ENCODE results near the gene MYORG. TPM values are rescaled to one million over a fixed set of nuclear protein-coding genes. Genes with fewer than 3 reads are reported as not detected.

The MYORG gene
- total RNA-seq, 2 experiments from 2014 or later = 3.3 to 3.8 TPM

DNA sequence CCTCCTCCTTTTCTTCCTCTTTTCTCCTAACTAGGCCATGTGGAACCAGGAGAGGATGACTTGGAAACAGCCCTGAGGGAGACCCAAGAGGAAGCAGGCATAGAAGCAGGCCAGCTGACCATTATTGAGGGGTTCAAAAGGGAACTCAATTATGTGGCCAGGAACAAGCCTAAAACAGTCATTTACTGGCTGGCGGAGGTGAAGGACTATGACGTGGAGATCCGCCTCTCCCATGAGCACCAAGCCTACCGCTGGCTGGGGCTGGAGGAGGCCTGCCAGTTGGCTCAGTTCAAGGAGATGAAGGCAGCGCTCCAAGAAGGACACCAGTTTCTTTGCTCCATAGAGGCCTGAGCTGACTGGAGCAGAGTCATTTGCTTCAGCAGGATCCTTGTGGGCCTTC lies 33.6 kb downstream of the MYORG start:
- CTCF ChIA-PET = no interaction called here
- POLR2A ChIA-PET = no interaction called here

DNA sequence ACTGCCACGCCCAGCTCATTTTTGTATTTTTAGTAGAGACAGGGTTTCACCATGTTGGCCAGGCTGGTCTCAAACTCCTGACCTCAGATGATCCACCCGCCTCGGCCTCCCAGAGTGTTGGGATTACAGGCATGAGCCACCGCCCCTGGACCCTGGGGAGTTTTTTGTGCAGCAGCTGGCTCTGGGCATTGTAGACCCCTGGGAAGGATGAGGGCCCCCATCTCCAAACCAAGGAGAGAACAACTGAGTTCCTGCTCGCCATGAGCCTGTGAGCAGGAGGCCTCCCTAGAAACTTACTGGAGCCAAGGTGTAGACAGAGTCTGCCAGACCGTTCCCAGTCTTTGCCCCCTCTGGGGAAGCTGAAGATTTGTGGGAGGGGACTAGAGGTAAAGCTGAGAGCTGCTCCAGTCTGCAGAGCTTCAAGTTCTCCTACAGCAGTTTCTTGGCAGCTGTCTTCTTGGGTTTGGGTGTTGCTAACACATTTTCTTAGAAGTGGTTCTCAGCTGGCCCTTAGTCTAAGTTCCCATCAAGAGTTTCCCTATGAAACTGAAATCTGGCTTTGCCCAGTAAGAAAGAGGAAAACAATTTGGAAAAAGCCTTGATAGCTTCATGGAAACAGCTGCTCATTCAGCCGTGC lies 34.9 kb downstream of the MYORG start:
- ChIA-PET CTCF (interaction anchor here (1.3 kb wide), 1 partner anchor 11 kb away, joined by 3 read pairs; no protein-coding TSS in a partner anchor), POLR2A (no interaction called here)

DNA sequence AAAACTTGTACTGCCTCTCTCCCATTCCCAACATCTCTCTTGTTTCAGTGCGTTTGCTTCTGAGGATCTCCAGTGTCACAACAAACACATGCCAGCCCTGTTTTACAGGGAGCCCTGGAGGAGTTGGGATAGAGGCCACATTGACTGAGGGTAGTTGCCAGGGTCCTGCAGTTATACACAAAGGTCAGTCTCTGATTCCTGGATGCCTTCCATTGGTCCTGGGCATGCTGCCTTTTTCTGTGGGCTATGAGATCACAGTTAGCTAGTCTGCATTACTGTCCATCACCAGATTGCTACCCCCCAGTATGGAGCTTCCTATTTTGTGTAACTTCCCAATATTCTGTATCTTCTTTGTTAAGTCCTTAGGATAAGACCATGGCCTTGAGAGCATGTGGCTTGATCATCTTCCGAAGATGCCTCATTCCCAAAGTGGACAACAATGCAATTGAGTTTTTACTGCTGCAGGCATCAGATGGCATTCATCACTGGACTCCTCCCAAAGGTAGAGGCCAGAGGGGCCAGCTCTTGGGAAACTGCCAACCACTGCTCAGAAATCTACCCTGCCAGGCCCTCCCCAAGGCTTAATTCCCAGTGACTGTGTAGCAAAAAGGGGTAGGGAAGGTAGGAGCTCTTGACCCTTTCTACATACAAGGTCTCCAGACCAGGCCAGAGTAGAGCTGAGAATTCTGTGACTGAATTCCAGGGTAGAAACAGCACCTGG lies 37.9 kb downstream of the MYORG start:
- ChIA-PET POLR2A (interaction anchor here (0.6 kb wide), 1 partner anchor 10 kb away, joined by 6 read pairs; no protein-coding TSS in a partner anchor), CTCF (no interaction called here)

DNA sequence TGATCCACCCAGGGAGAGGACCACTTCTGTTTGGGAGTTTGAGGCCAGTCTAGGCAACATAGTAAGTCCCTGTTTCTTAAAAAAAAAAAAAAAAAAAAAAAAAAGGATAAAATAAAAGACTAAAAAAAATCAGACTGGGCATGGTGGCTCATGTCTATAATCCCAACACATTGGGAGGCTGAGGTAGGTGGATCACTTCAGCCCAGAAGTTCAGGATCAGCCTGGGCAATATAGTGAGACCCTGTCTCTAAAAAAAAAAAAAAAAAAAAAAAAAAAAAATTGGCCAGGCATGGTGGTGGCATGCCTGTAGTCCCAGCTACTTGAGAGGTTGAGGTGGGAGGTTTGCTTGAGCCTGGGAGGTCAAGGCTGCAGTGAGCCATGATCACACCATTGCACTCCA lies 38.6 kb downstream of the MYORG start:
- ChIA-PET CTCF (interaction anchor here (1.2 kb wide), 1 partner anchor 254 kb away, joined by 3 read pairs; no protein-coding TSS in a partner anchor), POLR2A (interaction anchor here (0.6 kb wide), 2 partner anchors 10 to 154 kb away, joined by 4 to 6 read pairs; no protein-coding TSS in a partner anchor)

DNA sequence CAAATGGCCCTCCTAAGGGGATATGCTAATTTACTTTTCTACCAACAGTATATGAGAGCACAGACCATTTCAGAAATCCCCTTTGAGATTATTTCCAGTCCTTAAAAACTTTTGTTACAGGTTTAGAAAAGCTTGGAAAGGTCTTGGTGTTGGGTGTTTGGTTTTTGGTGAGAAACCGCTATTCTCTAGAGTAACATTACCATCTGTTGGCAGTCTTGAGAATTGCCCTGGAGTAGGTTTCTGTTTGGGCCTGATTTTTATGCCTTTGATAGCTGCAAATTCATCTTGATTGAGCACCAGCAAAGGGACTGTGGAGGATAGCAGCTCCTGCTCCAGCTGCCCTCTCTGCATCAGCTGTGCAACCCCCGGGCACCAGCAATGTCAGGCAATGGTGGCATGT lies 39.3 kb downstream of the MYORG start:
- CTCF ChIA-PET = interaction anchor here (1.2 kb wide), 1 partner anchor 254 kb away, joined by 3 read pairs; no protein-coding TSS in a partner anchor
- POLR2A ChIA-PET = no interaction called here

DNA sequence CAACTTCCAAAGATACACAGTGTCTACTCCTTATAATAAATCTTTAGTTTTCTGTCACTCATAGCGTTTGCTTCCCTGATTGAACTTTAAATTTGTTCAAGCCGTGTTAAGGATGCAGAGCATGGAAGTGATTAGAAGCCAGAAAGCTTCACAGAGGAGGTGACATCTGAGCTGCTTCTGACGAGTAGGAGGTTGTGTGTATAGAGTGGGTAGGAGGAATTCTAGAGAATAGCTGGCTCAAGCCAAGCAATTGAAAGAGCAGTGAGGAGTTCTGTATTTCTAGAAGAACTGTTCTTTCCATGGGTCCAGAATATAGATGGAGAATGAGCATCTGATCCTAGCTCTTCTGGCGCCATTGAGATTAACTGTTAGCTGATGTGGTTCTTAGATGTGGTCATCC lies 41.3 kb downstream of the MYORG start:
- POLR2A ChIA-PET = no interaction called here
- CTCF ChIA-PET = interaction anchor here (1.5 to 1.7 kb wide), 2 partner anchors 43 to 82 kb away, joined by 3 to 5 read pairs; no protein-coding TSS in a partner anchor

DNA sequence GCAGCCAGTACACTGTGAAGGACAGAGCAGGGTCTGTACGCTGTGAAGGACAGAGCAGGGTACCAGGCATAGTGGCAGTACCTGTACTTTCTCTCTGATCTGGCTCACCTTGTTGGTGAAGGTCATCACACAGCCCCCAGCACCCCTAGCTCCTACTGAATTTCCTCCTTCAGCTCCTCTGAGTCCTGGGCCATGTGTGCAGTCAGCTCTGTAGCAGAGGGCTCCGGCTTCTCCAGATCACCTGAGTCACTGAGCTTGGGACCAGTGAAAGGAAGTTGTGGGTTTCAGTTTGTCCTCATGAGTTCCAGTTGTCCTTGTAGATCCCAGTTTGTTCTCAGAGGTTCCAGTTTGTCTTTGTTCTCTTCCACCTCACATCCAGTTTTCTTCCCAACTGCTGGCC lies 41.8 kb downstream of the MYORG start:
- CTCF ChIA-PET = interaction anchor here (1.1 to 1.7 kb wide), 4 partner anchors 39 to 213 kb away, joined by 3 to 5 read pairs (median 4); no protein-coding TSS in a partner anchor
- POLR2A ChIA-PET = no interaction called here

DNA sequence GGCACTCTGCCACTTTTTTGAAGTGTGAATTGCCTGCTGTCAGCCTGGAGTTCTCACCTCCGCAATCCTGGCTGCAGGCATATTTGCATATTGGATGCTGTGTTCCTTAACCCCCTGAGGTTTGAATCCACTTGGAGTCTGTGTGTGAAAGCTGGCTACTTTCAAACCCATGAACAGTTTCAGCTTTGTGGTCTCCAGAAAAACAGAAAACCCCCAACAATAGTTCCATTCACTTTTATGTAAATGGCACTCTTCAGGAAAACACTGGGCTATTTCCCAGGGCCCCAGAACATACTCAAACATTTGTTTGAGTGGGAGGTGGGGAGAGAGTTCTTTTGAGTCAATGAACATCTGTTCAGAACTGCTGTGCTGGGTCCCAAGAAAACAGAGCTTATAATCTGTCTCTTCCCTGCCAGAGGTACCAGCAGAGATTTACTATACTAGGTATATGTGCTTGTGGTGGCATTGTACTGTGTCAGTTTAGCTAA lies 42.3 kb downstream of the MYORG start:
- ChIA-PET CTCF (interaction anchor here (0.8 to 1.7 kb wide), 4 partner anchors 39 to 368 kb away, joined by 3 to 5 read pairs (median 4); no protein-coding TSS in a partner anchor), POLR2A (no interaction called here)

DNA sequence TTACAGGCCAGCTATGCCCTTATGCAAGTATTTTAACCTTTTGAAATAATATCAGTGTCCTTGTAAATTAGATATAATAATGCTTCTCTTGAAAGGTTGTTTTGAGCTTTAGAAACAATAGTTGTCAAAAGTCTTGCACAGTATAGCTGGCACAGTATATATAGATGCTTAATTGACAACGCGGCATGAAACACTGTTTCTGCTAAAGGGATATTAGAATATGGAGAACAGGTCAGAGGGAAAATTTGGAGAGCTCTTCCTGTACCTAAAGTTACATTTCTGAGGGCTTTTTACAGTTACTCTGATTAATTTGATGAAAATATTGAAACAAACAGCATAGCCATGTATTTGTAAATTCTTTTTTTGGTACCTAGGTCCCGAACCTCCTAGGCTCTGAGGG lies 42.9 kb downstream of the MYORG start:
- CTCF ChIA-PET = interaction anchor here (0.8 to 1.7 kb wide), 4 partner anchors 40 to 369 kb away, joined by 3 to 5 read pairs (median 4); no protein-coding TSS in a partner anchor
- POLR2A ChIA-PET = interaction anchor here (0.6 to 0.7 kb wide), 3 partner anchors 11 to 1414 kb away, joined by 4 to 16 read pairs (median 7); partner anchors contain the start of gene SIGMAR1

DNA sequence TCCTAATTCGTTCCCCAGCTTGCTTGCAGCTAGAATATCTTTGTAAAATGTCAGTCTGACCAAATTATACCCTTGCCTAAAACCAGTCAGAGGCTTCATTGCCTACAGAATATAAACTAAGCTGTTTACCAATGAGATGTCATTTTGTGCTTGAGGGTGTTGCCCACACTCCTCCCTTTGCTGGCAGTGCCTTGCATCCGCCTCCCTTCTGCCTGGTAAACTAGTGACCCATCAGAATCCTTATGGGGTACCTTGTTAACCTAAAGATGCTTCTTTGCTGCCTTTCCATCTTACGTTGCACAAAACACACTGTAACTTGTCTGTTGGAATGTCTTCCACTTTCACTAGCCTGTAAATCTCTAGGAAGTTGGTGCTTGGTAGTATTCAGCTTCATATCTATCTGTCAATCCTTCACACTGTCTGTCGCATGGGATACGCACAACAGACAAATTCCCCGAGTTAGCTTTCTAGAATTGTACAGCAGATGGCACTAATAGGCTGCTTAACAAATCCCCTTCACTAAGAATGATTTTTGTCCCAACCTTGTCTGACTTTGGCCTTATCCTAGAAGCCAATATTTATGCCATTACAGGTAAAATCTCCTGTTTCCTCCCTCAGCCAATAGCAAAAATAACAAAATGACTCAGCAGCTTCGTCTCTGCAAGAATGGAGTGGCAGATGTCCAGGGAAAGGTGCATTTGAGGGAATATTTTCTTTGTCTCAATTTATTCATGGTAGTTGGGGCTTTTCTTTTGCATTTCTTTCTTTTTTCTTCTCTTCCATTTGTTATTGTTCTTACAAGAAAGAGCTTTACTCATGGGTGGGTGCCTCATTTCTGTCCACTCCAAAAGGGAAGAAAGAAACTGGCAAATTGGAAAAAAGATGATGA lies 44.4 kb downstream of the MYORG start:
- ChIA-PET CTCF (interaction anchor here (0.8 to 1.2 kb wide), 4 partner anchors 45 to 258 kb away, joined by 3 read pairs; no protein-coding TSS in a partner anchor), POLR2A (no interaction called here)

DNA sequence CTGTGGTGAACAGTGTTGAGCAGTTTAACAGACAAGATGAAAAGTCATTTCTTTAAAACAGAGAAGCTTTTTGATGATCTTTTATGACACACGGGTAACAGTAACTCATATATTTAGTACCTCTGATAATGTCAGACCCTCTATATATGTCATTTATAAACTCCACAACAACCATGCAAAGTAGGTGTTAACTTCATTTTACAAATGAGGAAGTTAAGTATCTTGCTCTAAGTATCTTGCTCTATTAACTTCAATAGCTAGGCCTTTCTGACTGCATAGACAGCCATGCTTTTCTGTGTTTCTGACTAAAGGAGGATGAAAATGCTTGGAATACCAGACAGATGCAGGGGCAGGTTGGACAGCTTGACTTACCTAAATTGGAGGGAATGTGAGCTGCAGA lies 45.5 kb downstream of the MYORG start:
- CTCF ChIA-PET = interaction anchor here (1.2 to 1.4 kb wide), 2 partner anchors 10 to 77 kb away, joined by 3 read pairs; no protein-coding TSS in a partner anchor
- POLR2A ChIA-PET = no interaction called here

DNA sequence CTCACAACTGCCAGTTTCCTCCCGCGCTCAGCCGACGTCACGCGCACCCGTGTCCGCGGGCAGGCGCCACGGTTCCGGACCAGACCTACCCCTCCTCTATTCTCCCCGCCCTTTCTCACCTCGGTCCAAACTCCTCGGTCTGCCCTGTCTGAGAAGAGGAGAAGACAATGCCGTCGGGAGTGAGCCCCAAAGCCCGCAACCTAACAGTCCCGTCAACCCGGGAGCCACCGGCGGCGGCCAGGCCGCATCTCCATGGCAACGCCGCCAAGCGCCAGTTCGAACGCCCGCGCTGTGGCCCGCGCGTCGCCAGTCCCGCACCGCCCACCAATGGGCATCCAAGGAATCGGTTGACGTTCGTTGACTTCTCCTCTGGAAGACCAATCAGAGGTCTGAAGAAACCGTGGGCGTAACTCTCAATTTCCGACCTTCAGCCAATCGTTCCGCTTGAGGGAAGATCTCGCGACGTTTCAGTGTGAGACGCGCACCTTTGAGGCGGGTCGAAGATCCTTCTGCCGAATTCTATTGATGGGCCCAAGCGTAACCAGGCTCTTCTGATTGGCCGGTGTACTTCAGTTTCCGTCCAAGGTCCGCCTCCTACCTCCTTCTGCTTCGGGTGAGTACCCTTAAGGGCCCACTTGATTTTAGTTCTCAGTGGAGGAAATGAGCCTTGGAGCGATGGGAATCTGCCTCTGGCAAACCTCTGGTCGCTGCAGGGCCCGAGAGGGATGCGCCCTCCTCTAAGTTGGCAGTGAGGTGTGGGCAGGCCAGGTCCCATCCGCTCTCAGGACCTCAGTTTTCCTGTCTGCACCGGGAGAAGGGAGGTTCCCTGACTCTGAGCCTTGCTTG lies 47.5 kb downstream of the MYORG start, which contains the start of the genes KIF24 and NUDT2:
Gene KIF24 (minus strand): TSS at position 282 of the 846 bp plus-strand sequence. CDS start 17,922 bp downstream, outside the sequence.
Gene NUDT2 (plus strand): TSS at position 583 of the 846 bp plus-strand sequence. CDS start 9,471 bp downstream, outside the sequence.
- ChIA-PET CTCF (no interaction called here), POLR2A (no interaction called here)

DNA sequence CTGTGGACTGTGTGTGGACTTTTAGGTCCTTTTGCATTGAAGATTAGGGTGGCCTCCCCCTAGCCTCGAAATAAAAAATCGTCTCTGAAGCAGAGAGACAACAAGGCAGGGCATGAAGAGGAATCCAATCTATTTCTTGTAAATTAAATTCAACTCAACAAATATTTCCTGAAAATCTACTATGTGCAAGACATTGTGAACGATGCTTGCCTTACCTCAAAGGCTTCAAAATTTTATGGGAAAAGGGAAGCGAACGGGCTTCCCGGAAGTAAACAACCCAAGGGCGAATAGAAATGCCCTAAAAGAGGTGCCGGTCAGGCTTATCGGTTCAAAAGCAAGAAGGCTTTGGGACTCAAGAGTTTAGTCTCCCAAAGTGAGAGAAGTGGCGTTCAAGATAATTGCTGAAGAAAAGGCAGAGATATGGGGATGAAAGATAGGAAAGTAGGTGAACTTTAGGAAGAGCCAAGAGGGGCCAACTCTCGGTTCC lies 48.2 kb downstream of the MYORG start:
- POLR2A ChIA-PET = no interaction called here
- CTCF ChIA-PET = no interaction called here

DNA sequence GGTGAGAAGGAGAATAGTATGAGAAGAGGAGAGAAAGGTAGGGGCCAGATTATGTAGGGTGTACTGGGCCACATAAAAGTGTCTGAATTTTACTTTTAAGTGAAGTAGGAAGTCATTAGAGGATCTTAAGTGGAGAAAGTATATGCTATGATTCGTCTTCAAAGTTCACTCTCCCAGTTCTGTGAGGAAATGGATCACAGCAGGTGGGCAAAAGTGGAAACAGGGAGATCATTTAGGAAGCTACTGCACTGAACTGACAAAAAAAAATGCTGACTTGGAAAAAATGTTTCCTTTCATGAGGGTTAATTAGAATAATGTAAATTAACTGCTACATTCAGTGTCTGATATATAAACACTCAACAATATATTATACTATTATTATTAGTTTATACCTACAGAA lies 50.0 kb downstream of the MYORG start:
- POLR2A ChIA-PET = no interaction called here
- CTCF ChIA-PET = no interaction called here

DNA sequence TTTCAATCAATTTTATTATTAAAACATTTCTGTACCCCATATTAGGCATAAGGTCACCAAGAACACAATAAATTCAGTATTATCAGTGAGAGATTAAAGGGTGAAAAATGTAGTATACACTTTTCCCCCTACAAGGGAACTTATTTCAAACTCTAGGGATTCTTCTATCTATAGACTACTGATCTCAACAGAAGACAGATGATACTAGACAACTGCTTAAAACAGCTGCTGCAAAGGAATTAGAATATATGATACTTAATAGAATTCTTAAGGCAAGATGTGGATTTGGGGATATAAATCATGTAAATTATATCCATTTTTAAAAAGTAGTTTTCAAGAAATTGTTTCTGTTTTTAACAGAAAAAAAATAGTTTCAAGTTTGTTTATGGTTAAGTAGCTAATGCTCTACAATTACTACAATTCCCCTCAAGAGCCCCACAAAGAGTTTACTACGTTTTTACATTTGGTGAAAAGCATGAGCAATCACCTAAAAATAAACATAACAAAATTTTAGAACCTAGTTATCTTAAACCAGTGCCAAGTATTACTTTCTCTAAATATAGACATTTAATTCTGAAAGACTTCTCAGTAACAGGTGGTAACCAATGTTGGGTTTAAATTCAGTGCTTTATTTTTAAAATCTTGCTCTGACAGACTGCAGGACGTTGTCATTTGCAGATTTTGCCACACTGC lies 53.7 kb downstream of the MYORG start:
- CTCF ChIA-PET = no interaction called here
- POLR2A ChIA-PET = no interaction called here

DNA sequence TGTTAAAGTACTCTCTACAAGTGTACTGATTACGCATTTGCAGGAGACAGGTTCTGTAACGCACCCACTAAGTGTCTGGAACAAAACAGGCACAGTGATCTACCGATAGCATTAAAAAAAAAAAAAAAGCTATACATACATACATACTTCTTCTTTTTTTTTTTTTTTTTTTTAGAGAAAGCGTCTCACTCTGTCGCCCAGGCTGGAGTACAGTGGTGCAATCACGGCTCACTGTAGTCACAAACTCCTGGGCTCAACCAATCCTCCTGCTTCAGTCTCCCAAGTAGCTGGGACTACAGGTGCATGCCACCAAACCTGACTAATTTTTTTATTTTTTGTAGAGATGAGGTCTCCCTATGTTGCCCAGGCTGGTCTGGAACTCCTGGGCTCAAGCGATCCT lies 55.2 kb downstream of the MYORG start:
- POLR2A ChIA-PET = no interaction called here
- CTCF ChIA-PET = interaction anchor here (0.6 to 0.7 kb wide), 2 partner anchors 24 to 56 kb away, joined by 3 read pairs; no protein-coding TSS in a partner anchor

DNA sequence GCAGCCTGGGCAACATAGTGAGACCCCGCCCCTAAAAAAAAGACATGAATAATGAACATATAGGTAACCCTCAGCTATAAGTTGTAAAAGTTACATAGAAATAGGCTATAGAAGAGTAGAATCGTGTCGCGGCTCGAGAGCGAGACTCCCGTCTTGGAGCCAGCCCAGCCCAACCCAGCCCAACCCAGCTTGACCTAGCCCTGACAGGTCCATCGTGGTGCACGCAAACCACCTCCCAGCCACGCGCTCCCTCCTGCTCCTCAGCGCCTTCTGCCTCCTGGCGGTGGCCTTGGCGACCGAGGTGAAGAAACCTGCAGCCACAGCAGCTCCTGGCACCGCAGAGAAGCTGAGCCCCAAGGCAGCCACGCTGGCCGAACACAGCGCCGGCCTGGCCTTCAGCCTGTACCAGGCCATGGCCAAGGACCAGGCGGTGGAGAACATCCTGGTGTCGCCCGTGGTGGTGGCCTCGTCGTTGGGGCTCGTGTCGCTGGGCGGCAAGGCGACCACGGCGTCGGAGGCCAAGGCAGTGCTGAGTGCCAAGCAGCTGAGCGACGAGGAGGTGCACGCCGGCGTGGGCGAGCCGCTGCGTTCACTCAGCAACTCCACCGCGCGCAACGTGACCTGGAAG lies 58.4 kb downstream of the MYORG start:
- CTCF ChIA-PET = interaction anchor here (1.7 kb wide), 1 partner anchor 61 kb away, joined by 3 read pairs; no protein-coding TSS in a partner anchor
- POLR2A ChIA-PET = no interaction called here
